ENCODE data around the gene UBE2G2. TPM values are rescaled to one million over a fixed set of nuclear protein-coding genes. Genes with fewer than 3 reads are reported as not detected.

UBE2G2 gene
- total RNA-seq, 1 donor from 2014 or later, result 80.2 TPM

- DNase-seq, result no peak
These were observed 51.6 kb downstream of the UBE2G2 start for GRCh38 chr21:44749759-44750674.

GRCh38 chr21:44749116-44749758 is 52.4 kb downstream of the UBE2G2 start:
- DNase-seq, result no peak

- no peak for DNase-seq
These were observed 53.0 kb downstream of the UBE2G2 start for GRCh38 chr21:44748621-44749020.

GRCh38 chr21:44742418-44743153 is 59.0 kb downstream of the UBE2G2 start:
- DNase-seq, result peak; percentile 30

GRCh38 chr21:44741921-44742320 is 59.7 kb downstream of the UBE2G2 start:
- DNase-seq, result no peak

GRCh38 chr21:44740742-44741141 is 60.9 kb downstream of the UBE2G2 start:
- no peak for DNase-seq

- DNase-seq, result no peak
These were observed 62.3 kb downstream of the UBE2G2 start for GRCh38 chr21:44739316-44739715.

- no peak for DNase-seq
These were observed 63.0 kb downstream of the UBE2G2 start for GRCh38 chr21:44738621-44739020.

- DNase-seq, result no peak
These were observed 63.8 kb downstream of the UBE2G2 start for GRCh38 chr21:44737706-44738354.

- DNase-seq, result no peak
These were observed 65.2 kb downstream of the UBE2G2 start for GRCh38 chr21:44736291-44737004.

- DNase-seq, result no peak
These were observed 65.8 kb downstream of the UBE2G2 start for GRCh38 chr21:44735821-44736220.

- DNase-seq, result no peak
These were observed 66.8 kb downstream of the UBE2G2 start for GRCh38 chr21:44734841-44735240.

GRCh38 chr21:44734026-44734745 is 67.4 kb downstream of the UBE2G2 start:
- no peak for DNase-seq

- DNase-seq, result no peak
These were observed 68.7 kb downstream of the UBE2G2 start for GRCh38 chr21:44732956-44733355.

- no peak for DNase-seq
These were observed 69.4 kb downstream of the UBE2G2 start for GRCh38 chr21:44732263-44732662.

GRCh38 chr21:44730951-44731579 is 70.6 kb downstream of the UBE2G2 start:
- no peak for DNase-seq

- DNase-seq, result no peak
These were observed 71.6 kb downstream of the UBE2G2 start for GRCh38 chr21:44730028-44730395.

GRCh38 chr21:44729336-44730027 is 72.1 kb downstream of the UBE2G2 start:
- DNase-seq, result no peak

GRCh38 chr21:44728716-44729115 is 72.9 kb downstream of the UBE2G2 start:
- no peak for DNase-seq

- DNase-seq, result no peak
These were observed 73.9 kb downstream of the UBE2G2 start for GRCh38 chr21:44727757-44728156.

Measured in tongue (tissue), 2 donors.